Measurements from ENCODE around the gene CCDC142.
A peak's percentile ranks its signal among the peaks of the same experiment; 100 is the strongest.

CCDC142 gene

GRCh38 chr2:74513605-74514367 lies 31.0 kb upstream of the CCDC142 start:
- DNase-seq (ENCODE audit: low read depth) = no peak

DNA sequence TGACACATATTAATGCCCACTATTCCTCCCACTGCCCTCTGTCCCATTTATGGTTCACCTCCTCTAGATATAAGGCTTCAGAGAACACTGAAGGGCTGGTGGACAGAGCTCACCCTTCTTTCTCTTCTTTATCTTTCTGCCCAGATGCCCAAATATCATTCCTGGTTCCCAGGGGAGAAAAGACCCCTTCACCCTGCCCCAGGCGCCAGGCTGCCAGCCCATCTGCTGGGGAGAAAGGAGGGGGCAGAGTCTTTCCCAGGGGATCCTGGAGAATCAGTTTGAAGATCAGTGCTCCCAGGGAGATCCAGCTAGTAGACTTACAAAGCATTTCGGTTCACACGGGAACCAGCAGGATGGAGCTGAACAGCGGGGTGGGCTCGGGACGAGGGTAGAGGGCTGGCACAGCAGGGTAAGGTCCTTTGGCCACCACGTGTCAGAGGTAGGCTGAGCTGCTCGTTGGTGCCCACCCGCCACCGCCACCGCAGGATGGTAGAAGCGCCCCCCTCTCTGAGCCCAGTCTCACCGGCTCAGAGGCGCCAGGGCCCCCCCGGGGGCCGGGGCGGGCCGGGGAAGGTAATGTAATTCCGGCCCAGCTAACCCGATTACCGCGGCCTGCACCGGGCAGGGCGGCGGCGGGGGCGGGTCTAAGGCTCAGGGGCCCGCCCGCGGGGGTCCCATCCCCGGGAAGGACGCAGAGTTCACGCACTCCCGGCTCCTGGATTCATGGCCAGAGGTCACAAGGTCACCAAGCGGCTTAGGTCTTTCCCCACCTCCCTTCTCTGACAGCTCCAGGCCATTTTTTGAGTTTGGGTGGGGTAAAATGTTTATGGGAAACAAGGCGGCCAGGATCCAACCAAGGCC lies 30.2 kb upstream of the CCDC142 start:
- no peak for DNase-seq (ENCODE audit: low read depth)

DNA sequence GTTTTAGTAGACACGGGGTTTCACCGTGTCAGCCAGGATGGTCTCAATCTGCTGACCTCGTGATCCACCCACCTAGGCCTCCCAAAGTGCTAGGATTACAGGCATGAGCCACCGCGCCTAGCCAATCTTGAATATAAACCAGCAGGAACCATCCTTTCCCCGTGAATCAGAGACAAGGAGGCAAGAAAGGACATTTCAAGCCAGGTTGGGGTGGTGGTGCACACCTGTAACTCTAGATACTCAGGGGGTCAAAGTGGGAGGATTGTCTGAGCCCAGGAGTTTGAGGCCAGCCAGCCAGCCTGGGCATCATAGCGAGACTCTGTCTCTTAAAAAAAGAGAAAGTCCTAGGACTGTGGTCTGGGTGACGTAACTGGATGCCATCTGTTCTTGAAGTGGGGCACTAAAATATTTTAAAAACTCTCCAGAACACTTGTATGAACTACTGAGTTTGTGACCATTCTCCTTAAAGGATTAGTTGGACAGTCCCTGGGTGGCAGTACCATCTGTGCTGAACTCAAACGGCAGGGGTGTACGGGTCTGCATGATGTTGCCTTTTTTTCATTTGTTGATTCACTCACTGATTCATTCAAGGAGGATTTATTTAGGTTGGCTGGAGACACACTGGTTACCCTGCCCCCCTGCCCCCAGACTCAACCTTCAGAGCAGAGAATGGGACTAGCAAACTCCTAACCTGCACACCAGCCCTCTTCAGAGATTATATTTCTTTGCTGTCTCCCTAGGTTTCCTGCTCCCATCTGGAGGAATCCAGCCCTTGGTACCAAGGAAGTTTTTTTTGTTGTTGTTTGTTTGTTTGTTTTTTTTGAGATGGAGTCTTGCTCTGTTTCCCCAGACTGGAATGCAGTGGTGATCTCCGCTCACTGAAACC lies 28.5 kb upstream of the CCDC142 start:
- no peak for DNase-seq (ENCODE audit: low read depth)

- DNase-seq (ENCODE audit: low read depth) = no peak
These were observed 27.5 kb upstream of the CCDC142 start for GRCh38 chr2:74510272-74510671.

GRCh38 chr2:74507926-74508520 lies 25.2 kb upstream of the CCDC142 start:
- no peak for DNase-seq (ENCODE audit: low read depth)

- peak; percentile 95 for DNase-seq (ENCODE audit: low read depth)
These were observed 24.5 kb upstream of the CCDC142 start, which contains the start of gene PCGF1 for GRCh38 chr2:74507145-74507925. TSS of gene PCGF1 (minus strand) at chr2:74507695. CDS start at chr2:74507668, 27 bp downstream.

DNA sequence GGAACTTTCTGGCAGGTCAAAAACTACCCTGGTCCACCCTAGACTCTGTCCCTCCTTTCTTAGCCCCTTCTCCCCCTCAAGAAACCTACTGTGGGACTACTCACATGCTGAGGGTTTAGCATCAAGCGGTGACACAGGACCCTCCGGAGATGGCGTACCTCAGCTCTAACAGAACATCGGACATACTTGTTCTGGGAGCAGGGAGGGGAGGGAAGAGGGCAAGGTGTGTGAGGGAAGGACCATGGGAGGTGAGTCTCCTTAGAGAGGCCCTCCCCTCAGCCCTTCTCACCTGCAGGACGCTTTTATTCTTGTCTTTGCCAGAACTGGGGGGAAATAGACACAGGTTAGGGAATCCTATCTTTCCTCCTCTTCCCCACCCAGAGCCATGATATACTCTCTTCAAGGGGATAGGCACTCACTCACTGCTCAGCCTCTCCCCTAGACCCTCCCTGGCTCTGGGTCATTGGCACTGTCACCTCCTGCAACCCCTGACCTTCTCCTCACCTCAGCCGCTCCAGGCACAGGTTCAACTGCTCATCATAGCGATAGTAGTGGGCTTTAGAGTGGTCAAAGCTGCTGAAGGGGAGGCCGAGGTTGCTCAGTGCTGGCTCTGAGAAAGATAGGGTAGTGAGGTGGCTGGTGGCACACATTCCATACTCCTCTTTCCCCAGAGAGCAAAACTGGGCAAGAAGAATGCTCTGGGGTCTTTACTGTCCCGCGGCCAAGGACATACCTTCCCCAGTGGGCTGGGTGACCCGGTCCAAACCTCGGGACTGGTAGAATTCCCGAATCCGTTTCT lies 22.8 kb upstream of the CCDC142 start:
- DNase-seq (ENCODE audit: low read depth) = no peak

DNA sequence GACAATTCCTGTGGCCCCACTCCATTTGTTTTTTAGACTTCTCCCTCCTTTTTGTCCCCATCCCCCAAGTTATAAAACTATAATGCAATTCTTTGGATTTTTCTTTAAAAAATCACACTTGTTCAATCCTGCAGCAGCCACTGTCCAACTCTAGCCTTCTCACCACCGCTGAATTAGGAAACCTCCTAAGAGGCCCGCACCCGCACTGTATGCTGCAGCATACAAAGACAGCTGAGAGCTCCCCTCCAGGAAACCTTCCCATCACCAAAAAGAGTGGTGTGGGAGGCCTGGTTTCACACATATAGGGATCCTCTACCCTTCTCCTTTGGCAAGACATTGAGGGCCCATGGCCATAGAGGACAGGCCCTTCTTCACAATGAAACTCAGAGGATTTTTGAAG lies 21.8 kb upstream of the CCDC142 start:
- DNase-seq (ENCODE audit: low read depth) = no peak

DNA sequence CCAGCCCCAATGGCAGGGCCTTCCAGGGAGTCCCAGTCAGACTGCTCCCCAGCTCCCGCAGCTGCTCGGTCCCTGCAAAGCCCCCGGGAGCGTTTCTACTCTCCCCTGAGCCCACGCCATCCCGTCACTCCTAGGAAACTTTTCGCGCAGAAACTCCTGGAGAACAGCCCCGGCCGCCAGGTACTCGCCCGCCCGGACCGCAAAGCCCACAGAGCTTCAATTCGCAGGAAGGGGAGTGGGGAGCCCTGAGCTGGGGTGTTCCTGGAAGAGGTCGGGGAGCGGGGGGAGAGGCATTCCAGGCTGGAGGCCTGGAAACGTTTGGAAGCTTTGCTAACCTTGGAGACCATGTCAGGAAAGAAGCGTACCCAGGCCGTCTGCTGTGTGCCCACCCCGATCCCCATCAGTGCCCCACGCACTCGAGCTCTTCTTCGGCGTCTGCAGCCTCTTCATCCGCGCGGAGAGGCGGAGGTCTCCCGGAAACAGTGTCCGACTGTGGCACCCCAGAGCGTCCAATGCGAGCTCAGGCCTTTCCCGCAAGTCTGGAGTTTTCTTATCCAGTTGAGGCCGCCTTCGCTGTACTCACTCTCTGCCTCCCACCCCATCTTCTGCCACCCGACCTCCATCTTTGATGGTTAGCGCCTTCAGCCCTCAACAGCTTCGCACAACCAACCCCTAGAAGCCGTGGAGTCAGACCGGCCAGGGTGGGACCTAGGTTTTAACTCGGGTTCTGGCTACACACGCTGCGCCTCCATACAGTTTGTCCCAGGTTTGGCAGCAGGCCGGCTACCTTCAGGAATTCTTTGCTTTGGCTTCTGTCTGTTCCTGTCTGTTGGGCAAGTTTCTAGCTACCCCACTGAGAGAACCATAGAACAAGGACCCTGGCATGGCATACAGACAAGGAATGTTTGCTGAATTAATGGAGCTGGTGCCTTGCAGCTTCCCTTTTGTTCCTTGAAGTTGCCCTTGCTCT lies 21.0 kb upstream of the CCDC142 start:
- DNase-seq (ENCODE audit: low read depth) = no peak

GRCh38 chr2:74502720-74503505 lies 20.1 kb upstream of the CCDC142 start:
- no peak for DNase-seq (ENCODE audit: low read depth)

DNA sequence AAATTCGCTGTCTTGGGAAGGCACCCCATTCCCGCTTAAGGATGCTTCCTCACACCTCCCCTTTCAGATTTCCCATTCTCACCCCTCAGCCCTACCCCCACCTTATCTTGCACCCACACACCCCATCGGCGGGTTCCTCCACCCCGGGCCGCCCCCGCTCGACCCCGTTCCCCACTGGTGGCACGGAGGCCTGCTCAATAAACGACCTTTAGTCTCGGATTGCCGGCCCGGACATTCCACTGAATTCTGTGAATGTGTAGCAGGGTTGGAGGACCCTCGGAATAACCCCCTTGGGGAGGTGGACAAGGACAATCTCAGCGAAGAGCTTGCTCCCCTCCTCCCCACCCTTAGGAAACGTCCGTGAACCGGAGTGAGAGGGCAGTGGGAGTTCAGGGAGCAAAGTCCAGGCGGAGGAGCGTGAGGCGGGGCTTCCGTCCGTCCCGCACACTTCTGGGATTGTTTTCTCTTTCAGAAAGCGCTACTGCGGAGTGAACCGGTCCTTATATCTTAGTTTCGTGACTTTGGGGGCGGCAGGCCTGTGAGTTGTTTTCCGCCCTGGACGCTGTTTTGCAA lies 19.4 kb upstream of the CCDC142 start:
- DNase-seq (ENCODE audit: low read depth) = no peak

GRCh38 chr2:74501335-74502071 lies 18.7 kb upstream of the CCDC142 start:
- no peak for DNase-seq (ENCODE audit: low read depth)

DNA sequence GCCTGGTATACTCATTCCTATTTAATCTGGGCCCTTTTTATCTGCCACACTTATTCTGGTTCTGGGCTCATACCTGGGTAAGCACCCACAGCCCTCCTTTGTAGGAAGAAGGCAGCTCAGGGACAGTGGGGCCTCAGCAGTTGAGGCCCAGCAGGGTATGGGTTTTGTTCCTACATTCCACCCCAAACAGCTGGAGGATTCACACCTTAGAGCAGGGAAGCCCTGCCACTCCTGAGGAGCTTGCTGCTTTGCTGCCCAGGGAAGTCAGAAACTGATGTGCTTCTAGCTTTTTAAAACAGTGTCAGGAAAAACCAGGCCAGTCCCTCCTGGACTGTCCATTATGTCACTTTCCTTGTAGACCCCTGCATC lies 17.8 kb upstream of the CCDC142 start:
- no peak for DNase-seq (ENCODE audit: low read depth)

- DNase-seq (ENCODE audit: low read depth) = no peak
These were observed 17.3 kb upstream of the CCDC142 start for GRCh38 chr2:74499940-74500577.

GRCh38 chr2:74499267-74499939 lies 16.6 kb upstream of the CCDC142 start, which contains the start of gene LBX2:
TSS of gene LBX2 (minus strand) at chr2:74499603. CDS start at chr2:74499537, 66 bp downstream.
- DNase-seq (ENCODE audit: low read depth) = no peak
